ENCODE measurements around the gene TEKT3.
A peak's percentile ranks its signal among the peaks of the same experiment; 100 is the strongest.

Gene TEKT3

GRCh38 chr17:15289285-15290183, 51.9 kb downstream of the TEKT3 start:
- no peak for DNase-seq

- no peak for DNase-seq
Observed at GRCh38 chr17:15288859-15289258, 52.5 kb downstream of the TEKT3 start.

GRCh38 chr17:15287538-15288267, 53.7 kb downstream of the TEKT3 start:
- no peak for DNase-seq

GRCh38 chr17:15285466-15285865, 55.9 kb downstream of the TEKT3 start:
- DNase-seq, result no peak

- DNase-seq, result no peak
Observed at GRCh38 chr17:15284537-15284936, 56.9 kb downstream of the TEKT3 start.

GRCh38 chr17:15284107-15284506, 57.3 kb downstream of the TEKT3 start:
- DNase-seq, result no peak

- DNase-seq, result no peak
Observed at GRCh38 chr17:15281909-15282308, 59.5 kb downstream of the TEKT3 start.

GRCh38 chr17:15278924-15279477, 62.4 kb downstream of the TEKT3 start:
- DNase-seq, result no peak

GRCh38 chr17:15278380-15278779, 63.0 kb downstream of the TEKT3 start:
- no peak for DNase-seq

- no peak for DNase-seq
Observed at GRCh38 chr17:15274017-15274416, 67.4 kb downstream of the TEKT3 start.

- DNase-seq, result peak in 1 of 2 donors; percentile 64
Observed at GRCh38 chr17:15273141-15273793, 68.1 kb downstream of the TEKT3 start.

- DNase-seq, result peak in 1 of 2 donors; percentile 74
Observed at GRCh38 chr17:15271741-15272140, 69.7 kb downstream of the TEKT3 start.

- no peak for DNase-seq
Observed at GRCh38 chr17:15270628-15271381, 70.6 kb downstream of the TEKT3 start.

- no peak for DNase-seq
Observed at GRCh38 chr17:15269780-15270089, 71.7 kb downstream of the TEKT3 start.

- DNase-seq, result no peak
Observed at GRCh38 chr17:15269087-15269779, 72.2 kb downstream of the TEKT3 start.

GRCh38 chr17:15268461-15268860, 72.9 kb downstream of the TEKT3 start:
- DNase-seq, result no peak

- DNase-seq, result no peak
Observed at GRCh38 chr17:15267996-15268395, 73.4 kb downstream of the TEKT3 start.

- no peak for DNase-seq
Observed at GRCh38 chr17:15266325-15267125, 74.9 kb downstream of the TEKT3 start.

- DNase-seq, result no peak
Observed at GRCh38 chr17:15265131-15265530, 76.3 kb downstream of the TEKT3 start, which contains the start of gene PMP22. PMP22 (minus strand) TSS chr17:15265326; CDS start chr17:15260727, 4,599 bp downstream.

- no peak for DNase-seq
Observed at GRCh38 chr17:15264542-15264941, 76.9 kb downstream of the TEKT3 start.

- DNase-seq, result no peak
Observed at GRCh38 chr17:15263680-15264079, 77.7 kb downstream of the TEKT3 start.
